Keratinocyte (primary cell): ENCODE results near the gene VKORC1. TPM values are rescaled to one million over a fixed set of nuclear protein-coding genes. Genes with fewer than 3 reads are reported as not detected.

ENCODE experiments used
- DNase-seq: peaks from one replicate; pipeline ENCODE4 v3.0.0-alpha.2; 2011; ENCODE audit warnings: low read depth, missing footprints, low spot score
- FAIRE-seq: peaks from 2 replicates; lab custom pipeline; 2011; peaks lifted over from hg19 to GRCh38; lab: Jason Lieb, UNC
- H2AFZ ChIP-seq: 2 replicates; pipeline ENCODE4 v1.6.0; 2012; ENCODE audit warnings: low read length, control low read depth, inconsistent platforms; ENCODE audit not compliant: control insufficient read depth
- H3K27ac ChIP-seq: 2 replicates; pipeline ENCODE4 v1.5.1; 2011; ENCODE audit warnings: low read length; ENCODE audit not compliant: control insufficient read depth, insufficient read depth
- H3K27me3 ChIP-seq: 3 replicates; pipeline ENCODE4 v1.6.0; 2011; ENCODE audit warnings: low read length; ENCODE audit not compliant: control insufficient read depth, insufficient read depth; ENCODE audit errors: extremely low read depth
- H3K36me3 ChIP-seq, 2 experiments: 2 replicates in 1 of 2; 3 replicates in 1 of 2; pipeline ENCODE4 v1.5.1; 2011; ENCODE audit warnings: low read length in 2 of 2, mild to moderate bottlenecking in 1 of 2; ENCODE audit not compliant: control insufficient read depth in 2 of 2, insufficient read depth in 2 of 2; ENCODE audit errors: extremely low read depth in 1 of 2
- H3K4me1 ChIP-seq: 3 replicates; pipeline ENCODE4 v1.5.1; 2011; ENCODE audit warnings: low read length; ENCODE audit not compliant: control insufficient read depth, insufficient read depth; ENCODE audit errors: extremely low read depth
- H3K4me2 ChIP-seq: 3 replicates; pipeline ENCODE4 v1.6.0; 2011; ENCODE audit warnings: low read depth, low read length; ENCODE audit not compliant: control insufficient read depth, insufficient read depth; ENCODE audit errors: extremely low read depth
- H3K4me3 ChIP-seq, 3 experiments: fragments of 200-600 bp in 1 of 3; sonication (generic) in 1 of 3; 2 replicates in 2 of 3; 3 replicates in 1 of 3; pipeline ENCODE4 v1.5.1; 2011 to 2016; ENCODE audit warnings: low read length in 3 of 3, mild to moderate bottlenecking in 3 of 3, control low read depth in 2 of 3, inconsistent platforms in 1 of 3, low read depth in 1 of 3, mixed read lengths in 1 of 3, mixed run types in 1 of 3, moderate library complexity in 1 of 3; ENCODE audit not compliant: control insufficient read depth in 2 of 3, insufficient read depth in 2 of 3; ENCODE audit errors: extremely low read depth in 1 of 3
- H3K79me2 ChIP-seq: 2 replicates; pipeline ENCODE4 v1.6.0; 2012; ENCODE audit warnings: low read length; ENCODE audit not compliant: control insufficient read depth, insufficient read depth
- H3K9ac ChIP-seq: 3 replicates; pipeline ENCODE4 v1.6.0; 2011; ENCODE audit warnings: low read length; ENCODE audit not compliant: control insufficient read depth, insufficient read depth; ENCODE audit errors: extremely low read depth
- H3K9me1 ChIP-seq: 3 replicates; pipeline ENCODE4 v1.6.0; 2011; ENCODE audit warnings: low read length; ENCODE audit not compliant: control insufficient read depth, insufficient read depth; ENCODE audit errors: extremely low read depth
- H3K9me3 ChIP-seq: 2 replicates; pipeline ENCODE4 v1.5.1; 2012; ENCODE audit warnings: low read depth, low read length; ENCODE audit not compliant: control insufficient read depth
- H4K20me1 ChIP-seq: 3 replicates; pipeline ENCODE4 v1.6.0; 2011; ENCODE audit warnings: low read length; ENCODE audit not compliant: control insufficient read depth, insufficient read depth; ENCODE audit errors: extremely low read depth
- CTCF ChIP-seq, 3 experiments: IDR thresholded peaks in 1 of 3; conservative IDR thresholded peaks in 1 of 3; optimal IDR thresholded peaks in 1 of 3; 2 replicates in 2 of 3; 3 replicates in 1 of 3; pipeline versions ENCODE3 to v1.5.1; 2011; ENCODE audit warnings: low read length in 3 of 3, mild to moderate bottlenecking in 3 of 3, moderate library complexity in 2 of 3, control low read depth in 1 of 3, inconsistent platforms in 1 of 3; ENCODE audit not compliant: insufficient read depth in 2 of 3; ENCODE audit errors: extremely low read depth in 1 of 3
- EZH2 ChIP-seq: IDR thresholded peaks from one replicate; pipeline ENCODE4 v1.6.1; 2012; ENCODE audit warnings: inconsistent platforms, mild to moderate bottlenecking, low read length, moderate library complexity
- dilution Hi-C: fragments of 300-500 bp; cut with MboI; formaldehyde crosslinking; loops from one replicate; pipeline ENCODE4 v1.7.0; 2020; ENCODE audit warnings: low sequenced_read_pairs; ENCODE audit not compliant: extremely low pct_ligation_motif_present
- polyA plus RNA-seq, 5 experiments: library from polyadenylated mRNA; depleted of rRNA in 3 of 5; stranded (reverse) in 3 of 5; stranded (forward) in 1 of 5; unstranded in 1 of 5; fragments of >200 nt; gene quantifications; 1 replicate in 1 of 5; 2 replicates in 3 of 5; 3 replicates in 1 of 5; pipeline versions ENCODE4 v1.2.1 to v1.2.3, GENCODE V29; 2011 to 2012; ENCODE audit warnings: missing spikeins in 2 of 5, low read depth in 1 of 5, low replicate concordance in 1 of 5

VKORC1 gene
- polyA plus RNA-seq, 1 donor (not counting 4 experiments of a cell fraction or from before 2014, with no cell fraction given): 73.6 TPM

DNA sequence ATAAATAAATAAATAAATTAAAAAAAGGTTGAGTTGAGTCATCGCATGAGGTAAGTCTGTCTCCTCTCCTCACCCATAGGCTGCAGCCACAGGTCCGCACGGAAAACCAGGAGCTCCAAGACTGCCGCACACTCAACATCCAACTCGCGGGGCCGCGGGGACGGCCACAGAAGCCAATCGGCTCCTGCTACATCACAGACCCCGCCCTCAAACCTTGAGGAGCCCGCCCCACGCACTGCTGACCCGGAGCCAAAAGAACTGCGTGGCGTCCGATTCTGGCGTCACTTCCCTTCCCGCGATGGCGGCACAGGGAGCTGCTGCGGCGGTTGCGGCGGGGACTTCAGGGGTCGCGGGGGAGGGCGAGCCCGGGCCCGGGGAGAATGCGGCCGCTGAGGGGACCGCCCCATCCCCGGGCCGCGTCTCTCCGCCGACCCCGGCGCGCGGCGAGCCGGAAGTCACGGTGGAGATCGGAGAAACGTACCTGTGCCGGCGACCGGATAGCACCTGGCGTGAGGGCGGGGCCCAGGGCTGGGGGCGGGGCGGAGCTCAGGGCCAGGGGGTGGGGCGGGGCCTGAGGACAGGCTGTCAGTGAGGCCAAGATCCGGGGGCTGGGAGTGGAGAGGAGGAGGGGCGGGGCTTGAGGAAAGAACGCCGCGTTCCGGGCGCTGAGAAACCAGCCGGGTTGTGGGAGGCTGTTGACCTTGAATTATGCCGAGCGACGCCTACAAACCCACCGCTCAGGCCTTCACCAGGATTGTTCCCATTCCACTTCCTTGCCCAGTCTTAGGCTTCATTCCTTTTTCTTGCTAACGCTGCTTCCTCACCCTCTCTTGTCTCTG lies 23.0 kb upstream of the VKORC1 start, which contains the start of gene KAT8:
Gene KAT8, plus strand, starts transcription at position 281 of the 839 bp plus-strand sequence. Its CDS starts 18 bp downstream, at position 299.
- DNase-seq: peak; percentile 88
- Histone ChIP-seq H3K4me1 (peaks cover 16% of the 10 kb centered on the region), H2AFZ (peak within 1 kb of the TSS; percentile 55), H3K36me3 (peaks cover 10 to 26% of the 10 kb centered on the region in 2 experiments), H3K27me3 (no peaks in the 10 kb centered on the region), H3K9me1 (peaks cover 2% of the 10 kb centered on the region), H3K9ac (peak within 1 kb of the TSS; percentile 93), H3K4me2 (peak within 1 kb of the TSS; percentile 96), H3K79me2 (peaks cover 23% of the 10 kb centered on the region), H3K4me3 (peak within 1 kb of the TSS; percentile 47 to 87 (median 83)), H3K9me3 (no peaks in the 10 kb centered on the region), H3K27ac (peak within 1 kb of the TSS; percentile 99), H4K20me1 (peaks cover 6% of the 10 kb centered on the region)
- dilution Hi-C loops: no loop called here
- TF ChIP-seq EZH2: no peak
- TF ChIP-seq CTCF (optimal IDR thresholded peaks at IDR 0.05 in 1 of 3, IDR thresholded peaks at IDR 0.05 in 1 of 3, conservative IDR thresholded peaks at IDR 0.05 in 1 of 3; ENCODE audit: extremely low read depth in 1 of 3, insufficient read depth in 2 of 3, low read length in 3 of 3): no peak
- FAIRE-seq: peak; percentile 51

GRCh38 chr16:31114468-31114867 lies 19.9 kb upstream of the VKORC1 start:
- no peak overlapping the region for H3K4me3 ChIP-seq
- no peaks in the 10 kb centered on the region for H3K9me3 ChIP-seq
- H3K9me1 ChIP-seq: peaks cover 2% of the 10 kb centered on the region
- peaks cover 24 to 25% of the 10 kb centered on the region in 2 experiments for H3K36me3 ChIP-seq
- DNase-seq (no peak), FAIRE-seq (no peak)
- H3K9ac ChIP-seq: no peak overlapping the region
- dilution Hi-C loops: no loop called here
- H2AFZ ChIP-seq: no peak overlapping the region
- peaks cover 15% of the 10 kb centered on the region for H3K79me2 ChIP-seq
- peaks cover 15% of the 10 kb centered on the region for H3K4me1 ChIP-seq
- H3K27ac ChIP-seq: no peak overlapping the region
- no peaks in the 10 kb centered on the region for H4K20me1 ChIP-seq
- TF ChIP-seq EZH2 (no peak), CTCF (optimal IDR thresholded peaks at IDR 0.05 in 1 of 3, IDR thresholded peaks at IDR 0.05 in 1 of 3, conservative IDR thresholded peaks at IDR 0.05 in 1 of 3; ENCODE audit: extremely low read depth in 1 of 3, insufficient read depth in 2 of 3, low read length in 3 of 3) (no peak)
- H3K27me3 ChIP-seq: no peaks in the 10 kb centered on the region
- H3K4me2 ChIP-seq: no peak overlapping the region
